ENCODE measurements around the gene TYW3. TPM values are rescaled to one million over a fixed set of nuclear protein-coding genes. Genes with fewer than 3 reads are reported as not detected.

TYW3 gene
- total RNA-seq, 1 experiment from 2014 or later: 32.9 TPM

DNA sequence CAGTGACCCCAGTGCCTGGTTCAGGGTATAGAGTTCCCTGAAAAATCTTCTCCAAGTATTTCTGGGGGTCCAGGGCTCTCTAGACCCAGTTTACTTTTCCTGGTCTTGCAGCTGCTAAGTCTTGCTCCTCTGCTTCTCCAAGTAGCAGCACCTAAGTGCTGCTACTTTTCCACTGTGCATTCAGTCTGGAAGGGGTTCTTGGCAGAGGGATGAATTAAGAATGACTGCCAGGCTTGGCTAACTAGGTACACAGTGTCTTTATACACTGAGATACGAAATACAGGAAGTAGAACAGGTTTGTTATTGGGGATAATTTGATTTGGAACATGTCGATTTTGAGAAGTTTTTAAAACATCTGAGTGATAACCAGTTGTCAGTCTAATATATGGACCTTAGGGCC is 35.1 kb upstream of the TYW3 start (continued):
- TF ChIP-seq ZNF416 (CRISPR knock-in tag; IDR thresholded peaks at IDR 0.05) (no peak), STAT6 (CRISPR knock-in tag; conservative IDR thresholded peaks at IDR 0.05; ENCODE audit: low read depth) (no peak)

- Mint-ChIP-seq H3K36me3 (peaks cover 7% of the 10 kb centered on the region), H3K4me3 (no peak overlapping the region), H3K27ac (no peak overlapping the region), H3K9me3 (no peaks in the 10 kb centered on the region), H3K27me3 (ENCODE audit: low read depth) (no peaks in the 10 kb centered on the region), H3K4me1 (no peaks in the 10 kb centered on the region)
- DNase-seq (ENCODE audit: low spot score) (no peak), ATAC-seq (no peak)
- POLR2A ChIA-PET: no interaction called here
- CTCF ChIA-PET: no interaction called here
- TF ChIP-seq, protein P1, sequence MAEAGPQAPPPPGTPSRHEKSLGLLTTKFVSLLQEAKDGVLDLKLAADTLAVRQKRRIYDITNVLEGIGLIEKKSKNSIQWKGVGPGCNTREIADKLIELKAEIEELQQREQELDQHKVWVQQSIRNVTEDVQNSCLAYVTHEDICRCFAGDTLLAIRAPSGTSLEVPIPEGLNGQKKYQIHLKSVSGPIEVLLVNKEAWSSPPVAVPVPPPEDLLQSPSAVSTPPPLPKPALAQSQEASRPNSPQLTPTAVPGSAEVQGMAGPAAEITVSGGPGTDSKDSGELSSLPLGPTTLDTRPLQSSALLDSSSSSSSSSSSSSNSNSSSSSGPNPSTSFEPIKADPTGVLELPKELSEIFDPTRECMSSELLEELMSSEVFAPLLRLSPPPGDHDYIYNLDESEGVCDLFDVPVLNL (CRISPR knock-in tag; IDR thresholded peaks at IDR 0.05; ENCODE audit: borderline replicate concordance, low read depth): no peak
- TF ChIP-seq RELA (CRISPR knock-in tag; IDR thresholded peaks at IDR 0.05; ENCODE audit: borderline replicate concordance) (no peak), CREM (CRISPR knock-in tag; IDR thresholded peaks at IDR 0.05) (no peak), NFYB (CRISPR knock-in tag; conservative IDR thresholded peaks at IDR 0.05; ENCODE audit: low read depth) (no peak), ZNF396 (CRISPR knock-in tag; IDR thresholded peaks at IDR 0.05; ENCODE audit: borderline replicate concordance) (no peak), IRF1 (CRISPR knock-in tag; IDR thresholded peaks at IDR 0.05) (no peak), SP1 (CRISPR knock-in tag; conservative IDR thresholded peaks at IDR 0.05) (no peak), ZNF138 (CRISPR knock-in tag; conservative IDR thresholded peaks at IDR 0.05) (no peak), ZNF423 (CRISPR knock-in tag; IDR thresholded peaks at IDR 0.05) (no peak)
- TF ChIP-seq, protein P2, sequence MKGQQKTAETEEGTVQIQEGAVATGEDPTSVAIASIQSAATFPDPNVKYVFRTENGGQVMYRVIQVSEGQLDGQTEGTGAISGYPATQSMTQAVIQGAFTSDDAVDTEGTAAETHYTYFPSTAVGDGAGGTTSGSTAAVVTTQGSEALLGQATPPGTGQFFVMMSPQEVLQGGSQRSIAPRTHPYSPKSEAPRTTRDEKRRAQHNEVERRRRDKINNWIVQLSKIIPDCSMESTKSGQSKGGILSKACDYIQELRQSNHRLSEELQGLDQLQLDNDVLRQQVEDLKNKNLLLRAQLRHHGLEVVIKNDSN (CRISPR knock-in tag; IDR thresholded peaks at IDR 0.05): no peak
Observed at GRCh38 chr1:74699331-74699730, 33.6 kb upstream of the TYW3 start.

- no peak for DNase-seq (ENCODE audit: low spot score)
- POLR2A ChIA-PET: no interaction called here
- Mint-ChIP-seq H3K27ac (no peak overlapping the region), H3K36me3 (peaks cover 12% of the 10 kb centered on the region), H3K9me3 (no peaks in the 10 kb centered on the region), H3K27me3 (ENCODE audit: low read depth) (no peaks in the 10 kb centered on the region), H3K4me1 (no peaks in the 10 kb centered on the region), H3K4me3 (no peak overlapping the region)
- no peak for ATAC-seq
- CTCF ChIA-PET: no interaction called here
- no peak for TF ChIP-seq ZNF121 (CRISPR knock-in tag; IDR thresholded peaks at IDR 0.05)
- TF ChIP-seq ZNF532 (CRISPR knock-in tag; IDR thresholded peaks at IDR 0.05; ENCODE audit: borderline replicate concordance): no peak
- no peak for TF ChIP-seq NFE2L1 (CRISPR knock-in tag; IDR thresholded peaks at IDR 0.05)
- TF ChIP-seq, protein P3, sequence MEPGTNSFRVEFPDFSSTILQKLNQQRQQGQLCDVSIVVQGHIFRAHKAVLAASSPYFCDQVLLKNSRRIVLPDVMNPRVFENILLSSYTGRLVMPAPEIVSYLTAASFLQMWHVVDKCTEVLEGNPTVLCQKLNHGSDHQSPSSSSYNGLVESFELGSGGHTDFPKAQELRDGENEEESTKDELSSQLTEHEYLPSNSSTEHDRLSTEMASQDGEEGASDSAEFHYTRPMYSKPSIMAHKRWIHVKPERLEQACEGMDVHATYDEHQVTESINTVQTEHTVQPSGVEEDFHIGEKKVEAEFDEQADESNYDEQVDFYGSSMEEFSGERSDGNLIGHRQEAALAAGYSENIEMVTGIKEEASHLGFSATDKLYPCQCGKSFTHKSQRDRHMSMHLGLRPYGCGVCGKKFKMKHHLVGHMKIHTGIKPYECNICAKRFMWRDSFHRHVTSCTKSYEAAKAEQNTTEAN (CRISPR knock-in tag; IDR thresholded peaks at IDR 0.05): no peak
- TF ChIP-seq, protein P4, sequence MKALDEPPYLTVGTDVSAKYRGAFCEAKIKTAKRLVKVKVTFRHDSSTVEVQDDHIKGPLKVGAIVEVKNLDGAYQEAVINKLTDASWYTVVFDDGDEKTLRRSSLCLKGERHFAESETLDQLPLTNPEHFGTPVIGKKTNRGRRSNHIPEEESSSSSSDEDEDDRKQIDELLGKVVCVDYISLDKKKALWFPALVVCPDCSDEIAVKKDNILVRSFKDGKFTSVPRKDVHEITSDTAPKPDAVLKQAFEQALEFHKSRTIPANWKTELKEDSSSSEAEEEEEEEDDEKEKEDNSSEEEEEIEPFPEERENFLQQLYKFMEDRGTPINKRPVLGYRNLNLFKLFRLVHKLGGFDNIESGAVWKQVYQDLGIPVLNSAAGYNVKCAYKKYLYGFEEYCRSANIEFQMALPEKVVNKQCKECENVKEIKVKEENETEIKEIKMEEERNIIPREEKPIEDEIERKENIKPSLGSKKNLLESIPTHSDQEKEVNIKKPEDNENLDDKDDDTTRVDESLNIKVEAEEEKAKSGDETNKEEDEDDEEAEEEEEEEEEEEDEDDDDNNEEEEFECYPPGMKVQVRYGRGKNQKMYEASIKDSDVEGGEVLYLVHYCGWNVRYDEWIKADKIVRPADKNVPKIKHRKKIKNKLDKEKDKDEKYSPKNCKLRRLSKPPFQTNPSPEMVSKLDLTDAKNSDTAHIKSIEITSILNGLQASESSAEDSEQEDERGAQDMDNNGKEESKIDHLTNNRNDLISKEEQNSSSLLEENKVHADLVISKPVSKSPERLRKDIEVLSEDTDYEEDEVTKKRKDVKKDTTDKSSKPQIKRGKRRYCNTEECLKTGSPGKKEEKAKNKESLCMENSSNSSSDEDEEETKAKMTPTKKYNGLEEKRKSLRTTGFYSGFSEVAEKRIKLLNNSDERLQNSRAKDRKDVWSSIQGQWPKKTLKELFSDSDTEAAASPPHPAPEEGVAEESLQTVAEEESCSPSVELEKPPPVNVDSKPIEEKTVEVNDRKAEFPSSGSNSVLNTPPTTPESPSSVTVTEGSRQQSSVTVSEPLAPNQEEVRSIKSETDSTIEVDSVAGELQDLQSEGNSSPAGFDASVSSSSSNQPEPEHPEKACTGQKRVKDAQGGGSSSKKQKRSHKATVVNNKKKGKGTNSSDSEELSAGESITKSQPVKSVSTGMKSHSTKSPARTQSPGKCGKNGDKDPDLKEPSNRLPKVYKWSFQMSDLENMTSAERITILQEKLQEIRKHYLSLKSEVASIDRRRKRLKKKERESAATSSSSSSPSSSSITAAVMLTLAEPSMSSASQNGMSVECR (CRISPR knock-in tag; IDR thresholded peaks at IDR 0.05; ENCODE audit: borderline replicate concordance): no peak
Observed at GRCh38 chr1:74703386-74704182, 29.4 kb upstream of the TYW3 start.
